Activated CD4-positive, alpha-beta memory T cell treated with anti-CD3 and anti-CD28 coated beads, Interleukin-2, amount 10 ng/mL, durations not matched to agents 7 days and 5 days (primary cell): ENCODE measurements around the gene FBRS. TPM values are rescaled to one million over a fixed set of nuclear protein-coding genes. Genes with fewer than 3 reads are reported as not detected.

ENCODE experiments used
- CTCF ChIA-PET: fragments of 350-600 bp; sonication (Branson Sonifier 250); formaldehyde crosslinking; loops from one replicate; lab custom pipeline; 2021; ENCODE audit warnings: antibody characterized with exemption, inconsistent platforms; lab: Charles Lee
- POLR2A ChIA-PET: fragments of 350-600 bp; sonication (Branson Sonifier 250); formaldehyde crosslinking; loops from one replicate; lab custom pipeline; 2021; ENCODE audit warnings: antibody characterized with exemption; lab: Charles Lee
- DNase-seq: peaks from one replicate; pipeline ENCODE4 v3.0.0-alpha.2; 2020
- H3K27ac Mint-ChIP-seq: one replicate; pipeline ENCODE4 v1.8.0; 2021; ENCODE audit warnings: mild to moderate bottlenecking, mixed read lengths
- H3K27me3 Mint-ChIP-seq: one replicate; pipeline ENCODE4 v1.8.0; 2021; ENCODE audit warnings: mixed read lengths
- H3K36me3 Mint-ChIP-seq: one replicate; pipeline ENCODE4 v1.8.0; 2021; ENCODE audit warnings: low read depth, mixed read lengths
- H3K4me1 Mint-ChIP-seq: one replicate; pipeline ENCODE4 v1.8.0; 2021; ENCODE audit warnings: mixed read lengths
- H3K4me3 Mint-ChIP-seq: one replicate; pipeline ENCODE4 v1.8.0; 2021; ENCODE audit warnings: mild to moderate bottlenecking, mixed read lengths
- H3K9me3 Mint-ChIP-seq: one replicate; pipeline ENCODE4 v1.8.0; 2021; ENCODE audit warnings: mixed read lengths
- total RNA-seq, 2 experiments: library from RNA; stranded (reverse); gene quantifications; one replicate each; pipeline ENCODE4 v1.2.3, GENCODE V29; 2021

Gene FBRS
- total RNA-seq, 2 experiments from 2014 or later: 106 to 107 TPM

GRCh38 chr16:30647274-30647571 is 11.0 kb upstream of the FBRS start:
- no peak overlapping the region for H3K27ac Mint-ChIP-seq
- peaks cover 17% of the 10 kb centered on the region for H3K4me1 Mint-ChIP-seq
- peaks cover 6% of the 10 kb centered on the region for H3K36me3 Mint-ChIP-seq
- DNase-seq: no peak
- CTCF ChIA-PET: interaction anchor here (1.1 kb wide), 1 partner anchor 18 kb away, joined by 3 read pairs; no protein-coding TSS in a partner anchor
- H3K27me3 Mint-ChIP-seq: peaks cover 6% of the 10 kb centered on the region
- no peak overlapping the region for H3K4me3 Mint-ChIP-seq
- POLR2A ChIA-PET: no interaction called here
- H3K9me3 Mint-ChIP-seq: no peaks in the 10 kb centered on the region

DNA sequence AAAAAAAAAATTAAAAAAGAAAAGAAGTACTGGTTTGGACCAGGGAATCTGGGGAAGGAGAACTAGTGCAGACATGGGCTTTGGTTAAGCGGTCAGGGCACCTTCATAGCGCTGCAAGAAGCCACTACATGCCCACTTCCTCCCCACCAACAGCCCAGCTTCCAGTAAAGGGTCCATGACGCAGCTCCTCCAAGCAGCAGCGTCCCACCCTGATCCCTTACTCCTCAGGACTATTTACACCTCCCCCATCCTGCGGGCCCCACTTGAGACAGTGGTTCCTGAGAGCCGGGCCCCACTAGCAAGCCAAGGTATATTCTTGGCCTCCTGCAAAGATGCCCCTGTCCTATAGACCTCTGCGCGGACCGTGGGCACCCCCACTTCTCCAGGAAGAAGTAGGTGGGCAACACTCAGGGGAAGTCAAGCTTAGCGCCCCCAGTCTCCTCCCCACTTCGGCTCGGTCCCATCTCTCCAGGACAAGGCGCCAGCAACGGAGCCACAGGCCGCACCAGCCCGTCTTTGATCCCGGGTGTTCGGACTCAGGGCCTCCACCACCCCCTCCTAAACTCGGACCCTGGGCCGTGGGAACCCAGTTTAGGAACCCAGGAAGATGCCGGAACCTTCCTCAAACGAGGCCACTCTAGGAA is 8.4 kb upstream of the FBRS start:
- Mint-ChIP-seq H3K9me3 (no peaks in the 10 kb centered on the region), H3K27me3 (peaks cover 3% of the 10 kb centered on the region), H3K4me3 (peak overlapping the region; percentile 96), H3K4me1 (peaks cover 26% of the 10 kb centered on the region), H3K27ac (peak overlapping the region; percentile 95), H3K36me3 (peaks cover 23% of the 10 kb centered on the region)
- ChIA-PET POLR2A (interaction anchor here (0.6 to 3.8 kb wide), 23 partner anchors 10 to 272 kb away, joined by 3 to 49 read pairs (median 5); partner anchors contain the start of genes DCTPP1, FBRS, ITGAL and PHKG2), CTCF (interaction anchor here (0.6 to 3.9 kb wide), 17 partner anchors 9 to 558 kb away, joined by 3 to 34 read pairs (median 5); partner anchors contain the start of genes DCTPP1, FBRS, TBX6 and ZNF689)
- peak; percentile 46 for DNase-seq

DNA sequence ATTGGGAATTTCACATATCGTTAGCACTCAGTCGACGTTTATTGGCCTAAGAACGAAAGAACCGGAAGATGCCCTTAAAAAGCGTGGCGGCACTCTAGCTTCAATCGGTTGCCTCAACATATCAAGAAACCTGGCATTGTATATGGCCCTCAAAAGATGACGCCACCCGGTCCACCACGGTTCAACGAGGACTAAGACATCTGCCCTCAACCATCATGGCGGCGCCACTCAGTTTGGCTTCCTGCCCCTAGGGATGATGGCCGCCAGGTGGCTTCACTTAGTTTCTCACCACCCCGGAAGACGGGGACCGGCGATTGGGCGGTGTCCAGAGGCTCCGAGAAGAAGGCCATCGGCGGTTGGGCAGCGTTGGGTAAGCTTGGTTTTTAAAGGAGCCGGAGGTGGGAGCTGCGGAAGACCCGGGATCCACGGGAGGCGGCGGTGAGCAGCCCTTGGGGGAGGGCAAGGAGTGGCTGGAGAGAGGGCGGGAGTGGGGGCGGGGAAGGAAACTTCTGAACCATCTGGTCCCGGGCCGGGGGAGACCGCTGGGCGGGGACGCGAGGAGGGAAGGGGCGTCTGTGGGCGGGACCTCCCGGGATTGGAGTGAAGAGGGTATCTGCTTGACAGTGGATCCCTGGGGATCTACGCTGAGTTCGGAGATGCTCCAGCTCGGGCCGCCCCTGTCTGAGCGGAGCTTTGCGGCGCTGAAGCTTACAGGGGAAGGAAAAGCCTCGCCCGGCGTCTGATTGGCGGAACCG is 7.7 kb upstream of the FBRS start, which contains the start of gene PRR14:
PRR14 (plus strand) TSS at position 592 of the 755 bp plus-strand sequence. CDS start 686 bp downstream, outside the sequence.
- DNase-seq: peak; percentile 99
- Mint-ChIP-seq H3K36me3 (peaks cover 30% of the 10 kb centered on the region), H3K9me3 (no peaks in the 10 kb centered on the region), H3K27ac (peak within 1 kb of the TSS; percentile 95), H3K4me3 (peak within 1 kb of the TSS; percentile 96), H3K4me1 (peaks cover 30% of the 10 kb centered on the region), H3K27me3 (peaks cover 3% of the 10 kb centered on the region)
- ChIA-PET CTCF (interaction anchor here (0.6 to 3.9 kb wide), 19 partner anchors 8 to 559 kb away, joined by 3 to 34 read pairs (median 4); partner anchors contain the start of genes DCTPP1, FBRS, TBX6 and ZNF689), POLR2A (interaction anchor here (0.6 to 3.8 kb wide), 25 partner anchors 10 to 273 kb away, joined by 3 to 49 read pairs (median 5); partner anchors contain the start of genes DCTPP1, FBRS, ITGAL and PHKG2)

DNA sequence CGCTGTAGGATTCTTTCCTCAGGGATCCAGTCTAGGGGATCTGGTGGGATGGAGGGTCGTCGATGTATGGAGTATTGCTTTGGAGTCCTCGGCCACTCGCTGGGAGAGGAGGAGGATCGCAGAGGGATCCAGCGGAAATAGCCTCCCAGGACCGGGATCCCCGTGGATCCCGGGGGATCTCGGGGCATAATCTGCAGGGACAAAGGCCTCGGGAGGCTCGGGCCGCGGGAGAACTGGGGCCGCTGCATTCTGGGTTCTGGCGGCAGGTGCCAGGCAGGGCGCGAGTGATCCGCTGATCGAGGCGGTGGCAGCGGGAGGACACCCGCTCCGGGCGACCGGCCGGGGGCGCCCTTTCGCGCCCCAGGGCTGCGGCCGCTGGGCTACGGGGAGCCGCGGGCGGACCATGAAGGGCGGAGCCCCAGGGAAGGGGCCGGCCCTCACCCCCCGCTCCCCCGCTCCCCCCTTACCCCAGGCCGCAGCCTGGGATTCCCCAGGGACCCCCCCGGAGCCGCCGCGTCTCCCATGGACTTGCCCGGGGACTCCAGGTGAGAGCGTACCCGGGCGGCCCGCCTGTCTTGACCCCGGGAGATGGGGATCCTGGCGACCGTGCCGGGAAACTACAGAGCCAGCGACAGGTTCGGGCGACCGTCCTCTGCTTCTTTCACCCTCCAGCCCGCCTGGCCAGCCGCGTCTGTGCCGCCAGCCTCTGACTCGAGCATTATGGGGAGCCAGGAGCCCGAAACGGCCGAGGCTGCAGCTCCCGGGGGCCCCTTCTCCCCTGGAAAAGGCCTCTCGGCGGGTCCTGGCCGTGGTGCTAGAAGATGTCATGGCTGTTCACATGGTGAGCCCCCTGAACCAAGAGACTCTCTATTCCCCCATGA is 6.9 kb upstream of the FBRS start:
- peak overlapping the region; percentile 95 for H3K27ac Mint-ChIP-seq
- peaks cover 39% of the 10 kb centered on the region for H3K36me3 Mint-ChIP-seq
- no peaks in the 10 kb centered on the region for H3K9me3 Mint-ChIP-seq
- peak; percentile 85 for DNase-seq
- H3K27me3 Mint-ChIP-seq: no peaks in the 10 kb centered on the region
- H3K4me3 Mint-ChIP-seq: peak overlapping the region; percentile 96
- POLR2A ChIA-PET: interaction anchor here (0.6 to 3.8 kb wide), 21 partner anchors 9 to 269 kb away, joined by 3 to 49 read pairs (median 5); partner anchors contain the start of genes DCTPP1, FBRS, PHKG2 and SEPTIN1
- peaks cover 36% of the 10 kb centered on the region for H3K4me1 Mint-ChIP-seq
- CTCF ChIA-PET: interaction anchor here (0.6 to 3.9 kb wide), 11 partner anchors 7 to 291 kb away, joined by 3 to 34 read pairs (median 5); partner anchors contain the start of genes DCTPP1 and FBRS

DNA sequence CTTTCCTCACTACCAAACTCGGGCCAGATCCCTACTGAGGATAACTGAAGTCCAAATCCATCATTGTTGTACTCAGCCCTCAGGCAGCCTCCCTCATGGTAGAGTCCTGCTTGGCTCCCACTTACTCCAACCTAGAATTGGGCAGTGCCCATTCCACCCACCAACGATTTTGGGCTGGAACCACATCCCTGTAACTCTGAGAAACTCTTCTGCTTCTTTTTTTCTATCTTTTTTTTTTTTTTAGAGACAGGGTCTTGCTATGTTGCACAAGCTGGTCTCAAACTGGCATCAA is 6.3 kb upstream of the FBRS start:
- ChIA-PET POLR2A (interaction anchor here (3.3 to 3.8 kb wide), 2 partner anchors 17 to 45 kb away, joined by 11 to 24 read pairs; no protein-coding TSS in a partner anchor), CTCF (interaction anchor here (0.6 to 3.9 kb wide), 2 partner anchors 42 to 290 kb away, joined by 3 to 34 read pairs; no protein-coding TSS in a partner anchor)
- peak overlapping the region; percentile 75 for H3K27ac Mint-ChIP-seq
- H3K36me3 Mint-ChIP-seq: peaks cover 42% of the 10 kb centered on the region
- H3K4me3 Mint-ChIP-seq: peak overlapping the region; percentile 88
- H3K9me3 Mint-ChIP-seq: no peaks in the 10 kb centered on the region
- H3K4me1 Mint-ChIP-seq: peaks cover 41% of the 10 kb centered on the region
- no peak for DNase-seq
- no peaks in the 10 kb centered on the region for H3K27me3 Mint-ChIP-seq

- ChIA-PET POLR2A (no interaction called here), CTCF (interaction anchor here (3.9 kb wide), 1 partner anchor 42 kb away, joined by 34 read pairs; no protein-coding TSS in a partner anchor)
- Mint-ChIP-seq H3K9me3 (no peaks in the 10 kb centered on the region), H3K36me3 (peaks cover 42% of the 10 kb centered on the region), H3K4me3 (peak overlapping the region; percentile 88), H3K4me1 (peaks cover 48% of the 10 kb centered on the region), H3K27me3 (no peaks in the 10 kb centered on the region), H3K27ac (peak overlapping the region; percentile 16)
- DNase-seq: no peak
Observed at GRCh38 chr16:30652718-30653117, 5.5 kb upstream of the FBRS start.

DNA sequence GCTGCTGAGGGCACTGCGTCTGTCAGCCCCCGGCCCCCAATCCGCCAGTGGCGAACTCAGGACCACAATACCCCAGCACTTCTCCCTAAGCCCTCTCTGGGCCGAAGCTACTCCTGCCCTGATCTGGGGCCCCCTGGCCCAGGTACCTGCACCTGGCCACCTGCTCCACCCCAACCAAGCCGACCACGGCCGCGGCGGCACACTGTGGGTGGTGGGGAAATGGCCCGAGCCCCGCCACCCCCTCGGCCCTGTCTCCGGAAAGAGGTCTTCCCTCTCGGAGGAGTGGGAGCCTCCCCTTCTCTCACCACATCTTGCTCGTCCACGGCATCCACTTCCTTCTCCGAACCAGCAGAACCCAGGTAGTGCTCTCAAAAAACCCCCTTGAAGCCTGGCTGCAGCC is 3.4 kb upstream of the FBRS start:
- Mint-ChIP-seq H3K9me3 (no peaks in the 10 kb centered on the region), H3K27me3 (no peaks in the 10 kb centered on the region), H3K4me3 (no peak overlapping the region), H3K4me1 (peaks cover 43% of the 10 kb centered on the region), H3K27ac (no peak overlapping the region), H3K36me3 (peaks cover 46% of the 10 kb centered on the region)
- no peak for DNase-seq
- POLR2A ChIA-PET: interaction anchor here (1.2 to 1.3 kb wide), 2 partner anchors 39 to 84 kb away, joined by 3 read pairs; partner anchors contain the start of gene ZNF688
- CTCF ChIA-PET: interaction anchor here (0.6 to 1.4 kb wide), 2 partner anchors 39 to 61 kb away, joined by 3 to 5 read pairs; no protein-coding TSS in a partner anchor

DNA sequence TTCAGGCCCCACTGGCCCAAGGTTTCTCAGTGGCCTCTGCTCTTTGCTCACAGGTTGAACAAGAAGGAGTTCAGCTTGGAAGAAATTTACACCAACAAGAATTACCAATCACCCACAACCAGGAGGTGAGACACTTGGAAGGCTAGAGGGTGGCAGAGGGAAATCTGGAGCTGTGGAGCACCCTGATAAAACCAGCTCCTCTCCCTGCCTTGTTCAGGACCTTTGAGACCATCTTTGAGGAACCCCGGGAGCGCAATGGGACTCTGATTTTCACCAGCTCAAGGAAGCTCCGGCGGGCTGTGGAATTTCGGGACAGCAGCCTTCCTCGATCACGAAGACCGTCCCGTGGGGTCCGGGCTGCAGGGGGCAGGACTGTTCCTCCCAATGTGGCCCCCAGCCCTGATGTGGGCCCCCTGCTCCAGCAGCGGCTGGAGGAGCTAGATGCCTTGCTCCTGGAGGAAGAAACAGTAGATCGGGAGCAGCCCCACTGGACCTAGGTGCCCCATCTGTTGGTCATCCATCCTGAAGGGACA is 2.4 kb upstream of the FBRS start:
- POLR2A ChIA-PET: interaction anchor here (1.3 kb wide), 1 partner anchor 38 kb away, joined by 3 read pairs; no protein-coding TSS in a partner anchor
- Mint-ChIP-seq H3K27me3 (no peaks in the 10 kb centered on the region), H3K27ac (no peak overlapping the region), H3K9me3 (no peaks in the 10 kb centered on the region), H3K4me3 (no peak overlapping the region), H3K4me1 (peaks cover 43% of the 10 kb centered on the region), H3K36me3 (peaks cover 52% of the 10 kb centered on the region)
- CTCF ChIA-PET: interaction anchor here (0.9 to 1.4 kb wide), 2 partner anchors 38 to 182 kb away, joined by 3 to 5 read pairs; no protein-coding TSS in a partner anchor
- DNase-seq: no peak

DNA sequence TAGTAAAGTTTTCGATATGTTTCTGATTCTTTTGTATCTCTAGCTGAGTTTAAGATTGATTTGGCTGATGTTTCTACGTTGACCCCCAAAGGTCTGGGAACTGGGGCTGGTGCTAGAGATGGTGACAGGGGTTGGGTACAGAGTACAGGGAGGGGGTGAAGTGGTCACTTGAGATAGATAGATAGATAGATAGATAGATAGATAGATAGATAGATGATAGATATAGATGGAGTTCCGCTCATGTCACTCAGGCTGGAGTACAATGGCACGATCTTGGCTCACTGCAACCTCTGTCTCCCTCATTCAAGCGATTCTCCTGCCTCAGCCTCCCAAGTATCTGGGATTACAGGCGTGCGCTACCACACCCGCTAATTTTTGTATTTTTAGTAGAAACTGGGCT is 1.8 kb upstream of the FBRS start:
- H3K4me3 Mint-ChIP-seq: peak overlapping the region; percentile 19
- H3K27me3 Mint-ChIP-seq: no peaks in the 10 kb centered on the region
- peaks cover 46% of the 10 kb centered on the region for H3K4me1 Mint-ChIP-seq
- ChIA-PET POLR2A (interaction anchor here (1.3 kb wide), 1 partner anchor 38 kb away, joined by 3 read pairs; no protein-coding TSS in a partner anchor), CTCF (interaction anchor here (0.9 to 1.4 kb wide), 3 partner anchors 37 to 182 kb away, joined by 3 to 5 read pairs (median 3); no protein-coding TSS in a partner anchor)
- peak overlapping the region; percentile 40 for H3K27ac Mint-ChIP-seq
- peaks cover 56% of the 10 kb centered on the region for H3K36me3 Mint-ChIP-seq
- no peaks in the 10 kb centered on the region for H3K9me3 Mint-ChIP-seq
- no peak for DNase-seq

GRCh38 chr16:30656974-30657865 is 1.0 kb upstream of the FBRS start:
- POLR2A ChIA-PET: interaction anchor here (0.7 to 3.4 kb wide), 2 partner anchors 122 to 227 kb away, joined by 3 to 17 read pairs; partner anchors contain the start of genes DCTPP1 and ZNF747
- H3K27ac Mint-ChIP-seq: peak overlapping the region; percentile 73
- peaks cover 48% of the 10 kb centered on the region for H3K4me1 Mint-ChIP-seq
- CTCF ChIA-PET: interaction anchor here (0.9 to 1.0 kb wide), 3 partner anchors 37 to 183 kb away, joined by 3 to 4 read pairs (median 3); no protein-coding TSS in a partner anchor
- H3K27me3 Mint-ChIP-seq: no peaks in the 10 kb centered on the region
- H3K36me3 Mint-ChIP-seq: peaks cover 58% of the 10 kb centered on the region
- DNase-seq: no peak
- peak overlapping the region; percentile 63 for H3K4me3 Mint-ChIP-seq
- no peaks in the 10 kb centered on the region for H3K9me3 Mint-ChIP-seq
